GM12801 (cell line): ENCODE results near the gene MACROD2.

Experiments
- CTCF ChIP-seq: IDR thresholded peaks from one replicate; pipeline ENCODE4 v1.5.1; 2011; ENCODE audit warnings: control low read depth; ENCODE audit not compliant: insufficient read length; ENCODE audit errors: extremely low read depth

The MACROD2 gene

GRCh38 chr20:15245896-15246295, 1250.6 kb downstream of the MACROD2 start:
- no peak for TF ChIP-seq CTCF

- TF ChIP-seq CTCF, result no peak
Measured at GRCh38 chr20:15248618-15249395, 1253.5 kb downstream of the MACROD2 start.

- TF ChIP-seq CTCF, result no peak
Measured at GRCh38 chr20:15251171-15251570, 1255.9 kb downstream of the MACROD2 start.

GRCh38 chr20:15252304-15252703, 1257.0 kb downstream of the MACROD2 start:
- no peak for TF ChIP-seq CTCF

GRCh38 chr20:15253431-15253830, 1258.1 kb downstream of the MACROD2 start:
- TF ChIP-seq CTCF, result no peak

GRCh38 chr20:15256676-15257568, 1261.6 kb downstream of the MACROD2 start:
- TF ChIP-seq CTCF, result no peak

- TF ChIP-seq CTCF, result no peak
Measured at GRCh38 chr20:15257569-15257870, 1262.2 kb downstream of the MACROD2 start.
